ENCODE results near the gene NGB.

The NGB gene

DNA sequence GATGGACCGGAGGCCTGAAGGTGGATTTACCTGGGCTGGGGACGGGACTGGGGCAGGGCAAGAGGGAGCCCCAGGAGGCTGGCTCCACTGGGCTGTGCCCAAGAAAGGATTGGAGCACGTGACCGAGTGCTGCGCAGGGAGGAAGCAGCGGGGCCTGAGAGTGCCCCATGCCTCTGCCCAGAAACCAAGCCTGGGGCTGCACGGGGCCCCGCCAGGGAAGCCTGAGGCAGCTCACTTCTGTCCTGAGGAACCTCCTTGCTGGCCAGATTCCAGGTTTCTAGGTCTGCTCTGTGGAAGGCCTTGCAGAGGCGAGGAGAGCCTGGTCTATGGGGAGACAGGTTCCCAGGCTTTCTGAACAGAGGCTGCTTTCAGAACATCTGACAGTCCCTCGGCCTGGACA is 10.4 kb downstream of the NGB start:
- no peak for DNase-seq

DNA sequence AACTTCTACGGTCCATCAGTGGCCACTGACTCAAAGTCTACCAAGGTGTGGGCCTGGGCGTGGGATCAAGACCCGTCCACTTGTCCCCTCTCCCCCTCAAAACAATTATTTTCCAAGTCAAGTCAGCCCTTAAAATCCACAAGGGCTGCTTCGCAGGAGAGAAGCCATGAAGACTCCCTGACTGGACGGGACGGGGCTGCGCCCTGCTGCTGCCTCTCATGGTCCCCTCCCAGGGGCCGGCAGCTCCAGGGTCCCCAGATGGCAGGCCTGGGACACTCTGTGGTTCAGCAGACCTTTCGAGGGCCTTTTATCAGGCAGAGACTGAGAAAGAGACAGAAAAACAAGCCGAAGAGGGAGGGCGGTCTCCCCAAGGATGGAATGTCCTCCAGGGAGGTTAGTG is 10.8 kb downstream of the NGB start:
- no peak for DNase-seq

DNA sequence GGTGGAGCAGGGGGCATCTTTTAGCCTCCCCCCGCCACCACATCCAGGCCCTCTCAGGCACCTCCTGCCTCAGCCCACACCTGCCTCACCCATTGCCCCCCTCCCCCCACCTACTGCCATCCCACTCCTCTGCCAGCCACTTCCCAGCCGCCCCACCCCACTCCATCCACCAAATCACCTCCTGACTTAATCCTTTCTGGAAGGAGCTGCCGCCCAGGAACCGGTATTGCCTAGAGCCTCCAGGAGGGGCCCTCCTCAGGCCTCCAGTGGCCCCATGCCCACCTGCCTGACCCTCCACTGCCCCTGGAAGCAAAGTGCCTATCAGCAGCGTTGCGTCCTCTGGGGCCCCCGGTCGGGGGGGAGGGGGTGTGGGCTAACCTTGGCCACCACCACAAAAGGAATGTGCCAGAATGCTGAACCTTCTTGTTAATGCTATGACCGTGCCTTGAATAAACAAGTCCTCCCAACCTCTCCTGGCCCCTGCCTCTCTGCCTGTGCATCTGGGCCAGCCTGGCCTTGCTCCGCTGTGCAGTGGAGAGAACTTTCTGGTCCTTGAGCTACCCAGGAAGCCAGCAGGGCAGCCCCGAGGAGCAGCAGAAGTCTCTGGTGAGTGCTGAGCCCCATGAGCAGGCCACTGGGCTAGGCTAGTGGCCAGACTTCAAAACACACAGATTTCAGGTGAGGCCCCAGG is 11.8 kb downstream of the NGB start:
- DNase-seq, result no peak

DNA sequence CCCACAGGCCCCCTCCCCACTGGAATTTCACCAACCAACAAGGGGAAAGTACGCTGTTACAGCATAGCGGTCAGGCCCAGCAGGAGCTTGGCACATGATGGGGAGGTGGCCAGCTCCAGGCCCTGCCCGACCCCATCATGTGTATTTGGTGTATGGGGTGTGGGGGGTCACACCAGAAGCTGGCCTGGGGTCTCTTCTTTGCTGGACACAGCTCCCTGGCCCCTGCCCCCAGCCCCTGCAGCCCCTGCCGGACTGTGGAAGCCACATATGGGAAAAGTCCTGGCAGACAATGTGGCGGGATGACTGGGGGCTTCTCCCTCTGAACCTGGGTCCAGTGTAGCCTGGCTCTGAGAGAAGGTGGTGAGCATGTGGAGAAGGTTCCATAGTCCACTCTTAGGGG is 12.4 kb downstream of the NGB start:
- DNase-seq, result no peak

DNA sequence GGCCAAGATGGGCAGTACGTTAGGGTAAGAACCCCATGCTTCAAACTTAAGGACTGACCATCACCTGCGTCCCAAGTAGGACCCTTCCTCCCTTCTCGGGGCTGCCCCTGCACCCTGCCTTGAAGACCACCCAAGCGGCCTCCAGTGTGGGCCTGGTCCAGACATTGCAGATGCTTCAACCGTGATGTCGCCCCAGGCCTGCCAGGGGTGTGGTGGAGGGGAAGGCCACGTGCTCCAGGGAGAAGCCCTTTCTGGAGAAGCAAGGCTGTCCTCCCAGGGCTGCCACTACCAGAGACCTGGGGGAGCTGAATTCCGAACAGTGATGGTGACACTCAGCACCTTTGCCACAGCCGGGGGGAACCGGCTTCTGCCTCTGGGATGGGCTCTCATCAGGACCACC is 13.3 kb downstream of the NGB start:
- no peak for DNase-seq

DNA sequence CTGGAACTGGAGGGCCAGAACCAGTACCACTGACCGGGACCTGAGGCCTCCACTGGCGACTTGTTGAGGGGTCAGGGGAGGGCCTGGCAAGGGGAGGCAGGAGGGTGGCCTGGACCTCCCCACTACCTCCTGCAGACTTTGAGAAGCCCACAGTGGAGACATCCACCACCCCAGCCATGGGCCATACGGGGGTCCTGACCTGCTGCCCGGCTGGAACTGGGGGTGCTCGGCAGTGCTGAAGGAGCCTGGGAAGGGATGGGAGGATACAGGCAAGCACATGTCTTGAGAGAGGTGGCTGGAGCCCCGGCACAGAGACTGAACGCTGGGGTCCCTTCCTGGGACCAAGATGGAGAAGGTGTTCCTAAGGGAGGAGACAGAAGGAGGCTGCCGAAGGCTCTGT is 14.3 kb downstream of the NGB start:
- DNase-seq, result no peak

DNA sequence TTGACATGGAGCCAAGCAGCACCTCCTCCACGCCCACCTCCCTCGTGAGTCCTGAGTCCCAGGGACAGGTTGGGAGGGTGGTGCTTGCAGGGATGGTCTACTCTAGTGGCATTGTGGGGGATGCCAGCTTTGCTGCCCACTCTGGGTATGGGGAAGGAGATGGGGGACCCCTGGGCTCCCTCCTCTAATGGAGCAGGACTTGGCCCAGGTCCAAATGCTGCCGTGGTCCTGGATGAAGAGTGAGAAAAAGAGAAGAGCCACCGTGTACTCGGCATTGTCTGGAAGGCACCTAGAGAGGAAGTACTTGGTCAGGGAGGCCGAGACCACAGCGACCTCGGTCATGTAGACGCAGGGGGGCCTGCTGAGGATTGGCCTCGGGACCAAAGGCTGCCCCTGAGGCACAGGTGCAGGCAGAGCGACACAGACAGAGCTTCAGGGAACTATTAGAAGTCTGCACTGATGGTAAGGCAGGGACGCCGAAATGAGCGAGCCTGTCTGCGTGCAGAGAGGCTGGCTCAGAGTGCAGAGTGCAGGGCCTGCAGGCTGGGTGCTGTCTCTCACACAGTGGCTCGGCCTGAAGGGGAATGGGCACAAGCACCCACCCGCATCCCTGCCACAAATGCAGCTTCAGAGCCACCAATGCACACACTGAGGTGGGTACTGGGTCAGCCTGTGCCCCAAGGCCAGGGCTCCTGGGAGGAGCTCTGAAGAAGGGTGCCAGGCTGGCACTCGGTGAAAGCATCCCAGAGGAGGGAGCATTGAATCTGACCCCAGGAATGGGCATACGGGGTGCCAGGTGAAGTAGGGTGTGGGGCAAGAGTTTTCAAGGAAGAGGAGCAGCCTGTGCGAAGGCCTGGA is 17.4 kb downstream of the NGB start:
- no peak for DNase-seq

DNA sequence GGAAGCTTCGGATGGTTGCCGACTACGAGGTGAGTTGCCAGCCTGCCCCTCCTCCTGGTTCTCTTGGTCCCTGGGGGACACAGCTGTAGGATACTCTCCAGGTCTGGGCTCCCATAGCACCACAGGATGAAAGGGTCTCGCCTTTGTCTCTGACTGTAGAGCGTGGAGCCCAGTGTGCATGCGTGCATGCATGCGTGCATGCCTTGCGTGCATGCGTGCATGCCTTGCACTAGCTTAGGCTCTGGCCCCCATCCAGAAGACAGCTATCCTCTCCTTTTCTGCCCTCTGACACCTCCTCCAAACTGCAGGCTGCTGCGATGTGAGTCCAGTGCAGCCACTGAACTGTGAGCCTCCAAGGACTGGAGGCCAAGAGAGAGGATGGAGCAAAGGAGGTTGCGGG is 19.1 kb downstream of the NGB start:
- DNase-seq, result no peak

DNA sequence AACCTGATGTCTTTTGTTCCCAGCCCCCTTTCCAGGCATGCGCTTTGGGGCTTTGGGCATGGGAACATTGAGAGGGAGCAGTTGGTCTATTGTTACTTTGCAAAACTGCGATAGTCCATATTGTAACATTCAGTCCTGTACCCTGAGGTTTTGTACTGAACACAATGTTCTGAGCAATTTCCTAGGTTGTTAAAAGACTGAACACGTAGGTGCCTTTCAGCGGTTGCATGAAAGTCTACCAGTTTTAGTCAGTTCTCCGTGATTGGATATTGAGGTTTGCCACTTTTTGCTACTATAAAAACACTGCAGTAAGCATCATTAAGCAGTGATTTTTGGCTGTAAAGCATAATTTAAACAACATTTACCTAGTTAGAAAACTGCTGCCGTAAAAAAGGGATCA is 20.1 kb downstream of the NGB start:
- DNase-seq, result no peak

DNA sequence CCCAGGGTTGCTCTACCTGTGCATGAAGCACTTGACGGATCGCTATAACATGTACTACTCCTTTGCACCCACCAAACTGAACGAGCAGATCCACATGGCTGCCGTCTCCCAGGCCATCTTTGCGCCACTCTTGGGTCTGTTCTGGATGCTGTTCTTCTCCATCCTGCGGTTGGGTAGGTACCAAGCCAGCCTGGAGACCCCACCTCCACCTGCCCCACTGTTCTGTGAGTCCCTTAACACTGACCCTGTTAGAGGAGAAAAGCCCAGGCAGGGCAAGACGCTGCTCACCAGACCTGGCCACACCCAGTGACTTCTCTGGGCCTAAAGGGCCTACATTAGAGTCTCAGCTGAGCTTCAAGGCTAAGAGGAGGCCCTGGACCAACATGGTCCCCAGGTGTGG is 21.7 kb downstream of the NGB start:
- DNase-seq, result no peak

DNA sequence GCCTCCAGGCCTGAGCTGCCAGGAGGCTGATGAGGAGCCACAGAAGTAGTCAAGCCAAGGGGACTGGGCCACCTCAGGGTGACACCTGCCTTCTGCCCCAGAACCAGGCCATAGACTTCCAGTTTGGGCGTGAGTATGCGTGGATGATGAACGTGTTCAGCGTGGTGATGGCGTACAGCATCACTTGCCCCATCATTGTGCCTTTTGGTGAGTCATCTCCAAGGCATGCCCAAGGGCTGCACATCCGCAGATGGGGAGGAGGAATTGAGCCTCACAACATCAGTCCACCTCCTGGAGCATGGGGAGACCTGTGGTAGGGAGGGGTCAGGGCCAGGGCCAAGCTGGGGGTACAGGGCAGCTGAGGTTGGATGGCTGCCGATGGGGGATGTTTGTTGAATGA is 22.3 kb downstream of the NGB start:
- DNase-seq, result no peak

DNA sequence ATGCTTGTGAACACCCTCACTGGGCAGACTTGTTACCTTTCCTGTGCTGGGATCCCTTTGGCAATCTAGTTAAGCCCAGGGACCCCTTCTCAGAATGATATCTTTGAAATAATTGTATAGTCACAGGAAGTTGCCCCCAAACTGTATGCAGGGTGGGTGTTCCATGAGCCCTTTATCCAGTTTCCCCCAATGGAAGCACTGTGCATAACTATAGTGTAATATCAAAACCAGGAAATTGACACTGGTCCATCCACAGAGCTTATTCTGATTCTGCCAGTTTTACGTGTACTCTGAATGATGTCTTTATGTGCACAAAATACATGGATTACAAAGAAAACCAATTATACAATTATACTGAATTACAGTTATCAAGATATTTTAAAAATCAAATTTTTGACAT is 24.2 kb downstream of the NGB start:
- no peak for DNase-seq

DNA sequence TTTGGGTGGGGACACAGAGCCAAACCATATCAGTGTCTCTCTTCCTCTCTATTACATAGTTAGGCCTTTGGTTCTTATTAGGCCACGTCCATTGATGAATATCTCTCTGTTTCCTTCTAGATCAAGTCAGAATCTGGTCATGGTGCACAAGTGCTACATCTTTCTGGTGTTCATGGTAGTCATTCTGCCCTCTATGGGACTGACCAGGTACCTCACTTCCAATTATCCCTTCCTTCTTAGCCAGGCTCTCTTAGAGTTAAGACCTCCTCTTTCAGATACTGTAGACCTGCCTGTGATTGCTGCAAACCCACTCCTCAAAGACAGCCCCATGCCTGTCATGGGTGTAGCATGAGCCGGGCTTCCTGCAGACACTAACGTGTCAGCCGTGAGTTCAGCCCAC is 25.2 kb downstream of the NGB start:
- DNase-seq, result no peak

DNA sequence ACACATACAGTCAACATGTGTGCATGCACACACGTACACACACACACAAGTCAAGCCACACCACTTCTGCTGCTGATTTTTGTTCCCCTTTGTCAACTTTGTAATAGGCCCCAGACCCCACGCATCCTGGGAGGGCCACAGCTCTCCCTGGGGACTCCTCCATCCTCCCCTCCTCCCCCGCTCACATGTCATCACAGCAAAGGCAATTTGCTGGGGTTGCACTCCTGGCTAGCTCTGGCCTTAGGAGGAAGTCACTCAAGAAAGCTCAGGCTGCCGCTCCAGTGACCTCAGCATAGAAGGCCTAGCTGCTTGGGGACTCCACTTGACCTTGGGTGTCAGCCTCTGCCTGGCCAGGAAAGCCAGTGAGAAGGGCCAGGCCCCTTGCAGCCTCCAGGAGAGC is 27.2 kb downstream of the NGB start:
- DNase-seq, result no peak

DNA sequence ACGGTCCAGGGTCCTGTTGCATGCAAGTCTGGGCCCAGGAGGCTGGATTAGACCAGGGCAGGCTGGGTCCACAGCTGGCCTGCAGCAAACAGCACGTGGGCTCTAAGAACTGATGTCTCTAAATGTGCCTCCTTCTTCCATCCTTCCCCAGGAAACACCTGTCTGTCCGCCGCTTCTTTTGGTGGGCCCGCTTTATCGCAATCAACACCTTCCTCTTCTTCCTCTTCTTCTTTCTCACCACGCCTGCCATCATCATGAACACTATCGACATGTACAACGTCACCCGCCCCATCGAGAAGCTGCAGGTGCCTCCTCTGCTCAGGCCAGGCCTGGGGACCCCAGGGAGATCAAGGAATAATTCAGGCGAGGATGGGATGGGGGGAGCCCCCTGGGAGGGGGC is 28.3 kb downstream of the NGB start:
- no peak for DNase-seq

DNA sequence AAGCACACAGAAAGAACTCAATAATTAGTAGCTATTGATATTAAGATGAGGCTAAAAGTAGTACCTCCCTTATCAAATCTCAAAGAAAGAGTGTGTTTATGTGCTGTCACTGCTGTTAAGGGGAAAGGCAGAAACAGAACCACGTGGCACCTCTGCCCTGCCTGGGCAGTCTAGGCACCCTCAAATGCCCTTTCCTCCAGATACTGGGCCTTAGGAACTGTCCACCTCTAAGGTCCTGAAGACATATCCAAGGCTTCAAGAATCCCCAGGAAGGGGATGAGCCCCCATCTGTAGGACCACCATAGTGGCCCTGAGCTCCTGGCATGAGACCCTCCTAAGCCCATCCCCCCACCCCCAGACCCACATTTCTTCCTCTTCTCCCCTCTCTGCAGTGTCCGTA is 29.1 kb downstream of the NGB start:
- DNase-seq, result no peak

DNA sequence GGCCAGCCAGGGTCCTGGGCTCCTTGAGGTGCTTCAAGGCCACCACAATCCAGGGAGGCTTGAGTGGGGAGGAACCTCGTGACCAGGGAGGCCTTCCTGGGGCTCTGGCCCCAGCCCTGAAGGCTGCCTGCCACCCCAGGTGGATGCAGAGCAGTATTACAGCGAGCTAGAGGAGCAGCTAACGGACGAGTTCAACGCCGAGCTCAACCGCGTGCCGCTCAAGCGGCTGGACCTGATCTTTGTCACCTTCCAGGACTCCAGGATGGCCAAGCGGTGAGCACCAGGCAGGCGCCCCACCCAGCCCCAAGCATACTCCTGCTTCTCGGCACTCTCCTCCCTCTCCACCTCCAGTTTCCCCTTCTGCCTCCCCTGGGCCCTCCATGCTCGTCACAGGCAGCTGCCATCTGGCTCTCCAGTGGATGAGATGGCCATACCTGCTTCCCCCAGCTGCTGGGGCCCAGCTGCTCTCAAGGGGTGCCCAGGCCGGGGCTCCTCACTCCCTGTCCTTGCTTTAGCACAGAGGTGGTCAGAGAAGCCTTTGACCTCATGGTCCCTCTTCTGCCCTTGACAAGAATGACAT is 30.6 kb downstream of the NGB start:
- no peak for DNase-seq

DNA sequence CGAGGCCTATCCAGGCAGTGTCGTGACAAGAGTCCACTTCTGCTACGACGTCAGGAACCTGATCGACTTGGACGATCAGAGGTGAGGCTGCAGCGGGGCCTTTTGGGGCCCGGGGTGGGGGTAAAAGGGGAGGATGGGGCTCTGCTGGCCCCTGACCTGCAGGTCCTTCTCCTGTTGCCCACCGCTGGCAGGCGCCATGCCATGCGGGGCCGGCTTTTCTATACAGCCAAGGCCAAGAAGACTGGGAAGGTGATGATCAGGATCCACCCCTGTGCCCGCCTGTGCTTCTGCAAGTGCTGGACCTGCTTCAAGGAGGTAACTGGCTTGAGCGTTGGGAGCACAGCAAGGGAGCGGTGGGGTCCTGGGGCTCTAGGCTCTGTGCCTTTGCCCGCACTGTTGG is 31.6 kb downstream of the NGB start:
- no peak for DNase-seq

DNA sequence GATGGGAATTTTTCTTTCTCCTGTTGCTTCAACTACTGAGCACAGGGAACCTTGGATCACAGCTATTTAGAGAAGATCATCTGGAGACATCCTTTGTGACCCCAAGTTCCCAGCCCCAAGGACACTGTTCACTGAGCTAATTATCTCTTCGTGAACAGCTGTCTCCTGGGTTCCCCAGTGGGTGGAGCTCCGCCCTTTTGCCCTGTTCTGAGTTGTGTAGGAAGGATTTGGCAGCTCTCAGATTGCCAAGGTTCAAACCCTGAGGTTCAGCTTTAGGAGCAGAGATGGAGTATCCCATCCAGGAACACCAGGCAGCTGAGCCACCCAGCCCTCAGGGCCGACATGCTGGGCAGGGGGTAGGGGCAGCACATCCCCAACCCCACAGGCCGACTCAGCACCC is 32.0 kb downstream of the NGB start:
- no peak for DNase-seq

DNA sequence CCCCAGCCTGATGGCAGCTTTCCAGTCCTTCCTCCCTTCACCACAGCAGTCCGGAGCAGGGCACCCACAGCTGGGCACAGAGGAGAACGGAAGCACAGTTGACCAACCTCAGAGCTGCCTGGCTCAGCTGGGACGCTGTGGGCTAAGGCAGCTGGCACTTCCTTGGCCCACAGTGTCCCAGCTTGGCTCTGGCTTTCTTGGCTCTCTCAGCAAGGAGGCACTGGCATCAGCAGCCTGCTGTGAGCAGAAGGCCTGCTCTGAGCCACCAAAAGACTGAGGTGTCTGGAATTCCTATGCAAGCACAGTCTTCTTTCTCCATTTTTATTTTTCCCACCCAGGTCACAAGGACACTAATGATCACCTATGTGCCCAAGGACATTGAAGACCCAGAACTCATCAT is 32.6 kb downstream of the NGB start:
- DNase-seq, result no peak

DNA sequence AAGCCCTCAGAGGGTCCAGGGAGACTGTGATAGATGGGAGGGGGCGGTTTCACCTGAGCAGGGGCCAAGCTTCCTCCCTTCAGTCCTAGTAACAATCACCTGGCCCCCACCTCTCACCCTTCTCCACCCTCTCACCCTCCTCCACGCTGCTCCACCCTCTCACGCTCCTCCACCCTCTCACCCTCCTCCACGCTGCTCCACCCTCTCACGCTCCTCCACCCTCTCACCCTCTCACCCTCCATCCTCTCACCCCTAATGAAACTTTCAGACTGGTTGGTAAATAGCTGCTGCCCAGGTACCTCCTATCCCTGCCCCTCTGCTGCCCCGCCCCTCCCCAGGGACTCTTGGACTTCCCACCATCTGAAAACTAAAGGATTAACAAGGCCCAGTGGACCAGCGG is 34.2 kb downstream of the NGB start:
- no peak for DNase-seq

DNA sequence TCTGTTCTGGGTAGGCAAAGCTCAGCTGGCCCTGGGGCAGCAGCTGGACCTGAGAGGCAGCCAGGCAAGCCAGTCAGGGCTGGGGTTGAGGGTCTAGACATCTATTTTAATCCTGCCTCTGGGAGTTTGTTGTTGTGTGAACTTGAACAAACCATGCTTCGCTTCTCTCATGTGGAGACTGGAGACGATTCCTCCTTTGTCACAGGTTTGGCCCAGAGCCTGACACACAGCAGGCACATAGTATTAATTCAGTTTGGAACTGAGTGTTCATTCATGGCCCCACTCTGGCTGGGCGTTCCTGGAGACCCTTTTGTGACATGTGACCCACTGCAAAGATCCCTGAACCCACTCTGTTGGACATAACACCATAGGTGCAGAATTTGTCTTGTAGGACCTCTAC is 39.3 kb downstream of the NGB start:
- DNase-seq, result no peak

DNA sequence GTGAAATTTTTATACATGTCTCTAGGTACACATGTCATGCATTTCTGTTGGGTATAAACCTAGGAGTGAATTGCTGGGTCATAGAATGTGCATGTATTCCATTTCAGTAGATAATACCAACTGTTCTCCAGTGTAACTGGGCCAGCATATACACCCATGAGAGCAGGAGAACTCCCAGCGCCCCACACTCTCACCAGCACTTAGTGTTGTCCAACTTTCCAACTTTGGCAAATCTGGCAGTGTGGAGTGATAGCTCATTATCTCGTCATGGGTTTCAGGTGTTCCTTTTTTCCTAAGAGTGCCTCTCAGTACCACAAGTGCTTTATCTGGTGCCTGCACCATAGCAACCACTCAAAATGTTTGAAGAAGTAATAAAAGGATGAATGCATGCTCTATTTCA is 40.1 kb downstream of the NGB start:
- no peak for DNase-seq

DNA sequence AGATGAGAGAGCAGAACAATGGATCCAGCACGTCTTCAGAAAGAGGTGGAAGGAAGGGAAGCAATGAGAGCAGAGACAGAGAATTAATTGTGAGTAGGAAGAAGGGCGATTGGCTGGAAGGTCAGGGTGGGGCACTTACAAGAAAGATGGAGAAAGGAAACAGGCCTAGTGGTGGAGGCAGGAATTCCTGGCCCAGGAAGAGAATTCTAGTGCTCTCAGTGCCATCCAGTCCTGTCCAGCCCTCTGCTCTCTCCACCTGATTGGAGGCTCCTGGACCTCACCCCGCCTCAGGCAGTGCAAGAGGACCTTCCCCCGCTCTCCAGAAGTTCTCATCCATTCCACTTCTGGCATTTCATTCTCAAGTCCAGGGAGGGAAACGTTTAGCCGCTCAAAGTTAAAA is 43.0 kb downstream of the NGB start:
- no peak for DNase-seq

All from central memory CD4-positive, alpha-beta T cell (primary cell).